GM21825 (cell line): Measurements from ENCODE around the gene ANGPTL2.

Source experiments
- ATAC-seq: cut with Tn5 transposase; IDR thresholded peaks from one replicate; pipeline ENCODE4 v1.9.1; 2021; ENCODE audit warnings: mild to moderate bottlenecking, moderate library complexity; ENCODE audit not compliant: unreplicated experiment

The ANGPTL2 gene

GRCh38 chr9:127056446-127056845, 66.0 kb downstream of the ANGPTL2 start:
- ATAC-seq, result no peak

GRCh38 chr9:127055745-127056402, 66.6 kb downstream of the ANGPTL2 start:
- no peak for ATAC-seq

DNA sequence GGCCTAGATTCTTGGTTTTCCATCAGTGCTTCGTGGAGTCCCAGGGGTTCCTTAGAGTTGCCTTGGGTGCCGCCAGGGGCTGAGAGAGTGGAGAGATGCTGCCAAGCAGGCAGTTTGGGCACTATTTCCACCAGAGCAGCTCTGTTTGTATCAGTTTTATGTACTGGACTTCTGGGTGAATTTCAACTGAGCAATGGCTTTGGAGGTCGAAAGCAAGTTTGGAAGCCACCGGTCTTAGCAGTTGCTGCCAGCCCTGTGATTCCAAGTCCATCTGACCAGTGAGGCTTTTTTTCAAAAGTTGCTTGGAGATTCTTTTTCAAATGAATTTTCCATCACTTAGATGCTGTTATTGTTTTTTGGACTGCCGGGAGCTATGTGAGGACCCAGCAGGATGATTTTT, 68.5 kb downstream of the ANGPTL2 start:
- no peak for ATAC-seq

DNA sequence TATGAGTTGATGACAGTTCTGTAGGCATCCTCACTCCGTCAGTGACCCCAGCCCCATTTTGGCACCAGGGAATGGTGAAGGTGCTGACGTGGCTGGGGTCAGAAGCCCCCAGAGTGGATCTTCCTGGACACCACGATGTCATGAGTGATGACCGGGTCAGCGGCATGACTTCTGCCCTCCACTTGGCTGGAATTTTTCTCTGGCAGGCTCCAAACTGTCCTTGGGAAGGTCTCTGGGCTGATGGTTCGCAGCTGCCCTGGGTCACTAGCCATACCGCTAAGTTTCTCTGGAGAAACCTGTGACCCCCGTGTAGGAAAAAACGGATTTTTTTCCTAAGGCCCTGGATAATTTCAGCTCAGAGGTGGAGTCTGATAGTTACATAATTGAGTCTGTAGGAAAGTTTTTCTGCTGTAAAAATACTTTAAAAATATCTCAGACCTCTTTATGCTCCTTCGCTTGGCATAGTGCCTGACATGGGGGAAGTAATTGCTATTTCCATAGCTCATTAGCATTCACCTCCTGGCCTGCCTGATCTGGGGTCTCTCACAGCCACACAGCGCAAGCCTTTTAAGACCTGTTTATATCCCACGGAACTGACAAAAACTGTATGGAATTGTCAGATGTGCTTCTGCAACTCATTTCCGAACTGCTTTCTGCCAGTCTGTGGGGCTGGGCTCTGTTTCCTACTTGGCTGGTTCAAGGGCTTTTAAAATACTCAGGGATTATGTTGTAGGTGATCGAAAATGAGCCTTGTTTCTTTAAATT, 69.2 kb downstream of the ANGPTL2 start:
- ATAC-seq, result no peak

DNA sequence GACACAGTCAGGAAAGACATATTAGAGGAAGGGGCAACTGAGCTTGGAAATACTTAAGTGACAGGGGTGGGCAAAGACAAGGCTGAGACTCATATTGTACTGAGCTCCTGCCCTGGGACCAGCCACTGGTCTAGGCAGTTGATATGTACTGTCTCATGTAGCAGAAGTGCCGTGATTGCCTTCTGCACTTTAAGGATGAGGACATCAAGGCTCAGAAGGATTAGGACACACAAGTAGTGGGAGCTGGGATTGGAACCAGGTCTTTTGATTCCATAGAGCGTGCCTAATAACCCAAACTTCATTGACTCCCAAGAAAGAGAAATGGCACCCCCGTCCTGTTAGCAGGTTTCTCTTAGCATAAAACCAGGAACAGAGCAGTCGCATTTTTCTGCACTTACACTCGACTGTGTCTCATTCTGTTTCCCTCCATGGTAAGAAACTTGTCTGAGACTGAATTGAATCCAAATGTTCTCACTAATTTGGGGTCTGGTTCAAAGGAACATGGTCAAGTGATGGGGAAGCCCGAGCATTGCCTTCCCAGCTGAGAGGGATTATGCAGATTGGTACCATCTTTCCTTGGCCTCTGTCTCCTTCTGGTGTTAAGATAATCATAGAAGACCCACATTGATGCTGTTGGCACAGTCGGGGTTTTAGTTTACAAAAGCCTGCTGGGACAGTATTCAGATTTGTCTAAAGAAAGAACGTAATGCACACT, 70.4 kb downstream of the ANGPTL2 start:
- ATAC-seq, result no peak

- ATAC-seq, result no peak
Observed at GRCh38 chr9:127050591-127051001, 71.8 kb downstream of the ANGPTL2 start.

- ATAC-seq, result no peak
Observed at GRCh38 chr9:127050152-127050551, 72.3 kb downstream of the ANGPTL2 start.

DNA sequence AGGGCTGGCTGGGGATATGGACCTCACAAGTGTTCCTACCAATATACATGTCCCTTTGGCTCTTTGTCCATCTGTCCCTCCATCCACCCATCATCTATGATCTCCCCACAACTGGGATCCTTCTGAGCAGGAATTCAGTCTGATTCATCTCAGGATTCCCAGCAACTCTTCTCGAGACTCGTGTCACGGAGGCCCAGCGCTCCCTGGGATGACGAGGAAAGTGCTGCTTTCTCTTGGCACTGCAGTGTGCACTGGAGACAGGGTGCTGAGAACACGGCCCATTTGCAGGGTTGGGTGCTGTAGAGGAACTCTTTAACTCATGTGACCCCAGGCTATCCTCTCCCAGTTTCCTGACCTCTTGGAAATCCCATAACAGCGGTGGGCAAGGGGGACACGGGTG, 72.9 kb downstream of the ANGPTL2 start:
- no peak for ATAC-seq

GRCh38 chr9:127049044-127049443, 73.4 kb downstream of the ANGPTL2 start:
- ATAC-seq, result peak; percentile 66

GRCh38 chr9:127047971-127048370, 74.5 kb downstream of the ANGPTL2 start:
- ATAC-seq, result no peak

DNA sequence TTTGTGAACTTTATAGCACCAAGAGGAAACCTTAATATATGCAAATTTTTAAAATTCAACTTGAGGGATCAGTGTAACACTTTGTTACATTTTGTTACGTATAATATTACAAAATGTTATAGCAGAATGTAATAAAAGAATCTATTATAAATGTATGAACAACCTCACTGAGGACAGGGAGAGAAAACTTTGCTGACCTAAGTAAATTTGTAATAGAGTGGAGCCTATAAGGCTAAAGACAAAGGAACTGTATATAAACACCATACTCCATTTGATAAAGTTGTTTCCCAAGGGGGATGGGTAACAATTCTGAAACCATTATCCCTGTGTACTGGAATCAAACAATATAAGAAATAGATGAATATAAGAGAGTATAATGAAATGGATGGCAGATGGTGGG, 77.3 kb downstream of the ANGPTL2 start:
- no peak for ATAC-seq

- no peak for ATAC-seq
Observed at GRCh38 chr9:127039492-127039891, 82.9 kb downstream of the ANGPTL2 start.

- ATAC-seq, result no peak
Observed at GRCh38 chr9:127038531-127038930, 83.9 kb downstream of the ANGPTL2 start.
